HepG2 (cell line): ENCODE measurements around the gene PDGFA. TPM values are rescaled to one million over a fixed set of nuclear protein-coding genes. Genes with fewer than 3 reads are reported as not detected.
A peak's percentile ranks its signal among the peaks of the same experiment; 100 is the strongest.

Source experiments
- BCL3 ChIP-seq: sonication (generic); formaldehyde crosslinking; IDR thresholded peaks from 2 replicates; pipeline ENCODE4 v1.5.1; 2020; ENCODE audit warnings: mild to moderate bottlenecking, missing genetic modification reagents, moderate library complexity
- DNMT1 ChIP-seq: sonication (generic); formaldehyde crosslinking; IDR thresholded peaks from 2 replicates; pipeline ENCODE4 v1.5.1; 2020; ENCODE audit warnings: mild to moderate bottlenecking, missing genetic modification reagents
- GABPB1 ChIP-seq: IDR thresholded peaks from 2 replicates; pipeline ENCODE4 v1.6.1; 2016; ENCODE audit warnings: mild to moderate bottlenecking, missing genetic modification reagents, moderate library complexity, missing compliant biosample characterization
- KDM2A ChIP-seq: sonication (generic); formaldehyde crosslinking; IDR thresholded peaks from 2 replicates; pipeline ENCODE4 v1.4.0; 2020; ENCODE audit warnings: low read depth, missing genetic modification reagents, borderline replicate concordance
- ZBTB34 ChIP-seq: sonication (generic); formaldehyde crosslinking; IDR thresholded peaks from 2 replicates; pipeline ENCODE4 v1.8.0; 2022; ENCODE audit warnings: mild to moderate bottlenecking, missing genetic modification reagents
- ZNF260 ChIP-seq: sonication (generic); formaldehyde crosslinking; IDR thresholded peaks from 2 replicates; pipeline ENCODE4 v1.4.0; 2020; ENCODE audit warnings: missing genetic modification reagents, low read depth, mild to moderate bottlenecking, borderline replicate concordance
- ZNF468 ChIP-seq: sonication (generic); formaldehyde crosslinking; IDR thresholded peaks from 2 replicates; pipeline ENCODE4 v1.8.0; 2022; ENCODE audit warnings: mild to moderate bottlenecking, moderate library complexity, missing genetic modification reagents
- polyA plus RNA-seq, 8 experiments: library from polyadenylated mRNA; depleted of rRNA in 3 of 8; stranded (reverse) in 7 of 8; unstranded in 1 of 8; fragments of >200 nt; fragmentation: Illumina TruSeq in 4 of 8; extraction: Trizol in 4 of 8; gene quantifications; 2 replicates each; pipeline versions ENCODE4 v1.2.1 to v1.2.3, GENCODE V29; 2011 to 2016; ENCODE audit warnings: low read depth in 4 of 8, missing spikeins in 1 of 8, mixed read lengths in 1 of 8; ENCODE audit not compliant: insufficient read depth in 1 of 8
- total RNA-seq, 5 experiments: library from RNA; depleted of rRNA; stranded (reverse); fragments of >200 nt; fragmentation: Illumina TruSeq; extraction: Trizol; gene quantifications; 2 replicates each; pipeline ENCODE4 v1.2.3, GENCODE V29; 2016; ENCODE audit warnings: low read depth in 1 of 5
- TF ChIP-seq, protein P1 (sequence below): sonication (generic); formaldehyde crosslinking; IDR thresholded peaks from 2 replicates; pipeline ENCODE4 v1.4.0; 2020; ENCODE audit warnings: missing genetic modification reagents

The PDGFA gene
- total and polyA plus RNA-seq, 2 of the 13 experiments (the other 11 are each of a cell fraction or from before 2014, with no cell fraction given), result 1.5 to 3.4 TPM

GRCh38 chr7:518630-519483, 789 bp downstream of the PDGFA start (continued):
- TF ChIP-seq ZNF260 (CRISPR knock-in tag) (no peak), BCL3 (no peak), ZNF468 (CRISPR knock-in tag) (no peak), ZBTB34 (CRISPR knock-in tag) (no peak), KDM2A (CRISPR knock-in tag) (0 out of 2 replicates have a peak, but pooled peaks have one; percentile 25), DNMT1 (CRISPR knock-in tag) (no peak), GABPB1 (CRISPR knock-in tag) (peak; percentile 31; the same call in 1 of the 2 replicates)
- TF ChIP-seq, protein P1, sequence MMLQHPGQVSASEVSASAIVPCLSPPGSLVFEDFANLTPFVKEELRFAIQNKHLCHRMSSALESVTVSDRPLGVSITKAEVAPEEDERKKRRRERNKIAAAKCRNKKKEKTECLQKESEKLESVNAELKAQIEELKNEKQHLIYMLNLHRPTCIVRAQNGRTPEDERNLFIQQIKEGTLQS (CRISPR knock-in tag), result no peak
